Erythroblast (primary cell): ENCODE results near the gene BNIP2.

Experiments used
- GATA1 ChIP-seq: IDR thresholded peaks from 2 replicates; pipeline ENCODE4 v1.6.1; 2011; ENCODE audit warnings: low read depth, mild to moderate bottlenecking, control low read depth, low read length, moderate library complexity
- POLR2A ChIP-seq: IDR thresholded peaks from 2 replicates; pipeline ENCODE4 v1.6.1; 2011; ENCODE audit warnings: mild to moderate bottlenecking, low read length

DNA sequence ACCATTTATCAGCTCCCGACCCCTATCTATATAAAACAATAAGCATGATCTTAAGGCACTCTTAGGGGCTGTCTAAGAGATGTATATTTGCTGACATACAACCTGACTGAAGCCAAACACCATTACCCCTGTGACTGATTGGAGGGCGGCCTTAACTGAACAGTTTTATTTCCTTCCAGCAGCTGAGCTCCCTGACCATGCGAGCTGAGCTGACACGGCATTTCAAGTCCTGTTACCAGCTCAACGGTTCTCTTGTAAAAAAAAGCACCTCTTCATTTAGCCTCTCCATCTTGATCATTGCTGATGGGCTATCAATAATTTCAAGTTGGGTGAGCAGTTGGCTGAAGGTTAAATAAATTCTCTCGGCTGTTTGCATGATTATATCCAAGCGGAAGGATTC is 33.4 kb upstream of the BNIP2 start:
- no peak for TF ChIP-seq POLR2A
- TF ChIP-seq GATA1: no peak
